ENCODE measurements around the gene GNAI3. TPM values are rescaled to one million over a fixed set of nuclear protein-coding genes. Genes with fewer than 3 reads are reported as not detected.

GNAI3 gene
- polyA plus RNA-seq, 1 donor (not counting 4 experiments of a cell fraction or from before 2014, with no cell fraction given): 14.1 TPM

GRCh38 chr1:109617291-109617801 lies 68.9 kb downstream of the GNAI3 start:
- dilution Hi-C loops (cut with MboI; ENCODE audit: extremely low pct_ligation_motif_present, low sequenced_read_pairs): no loop called here
- no peak overlapping the region for H3K9ac ChIP-seq (ENCODE audit: control insufficient read depth, extremely low read depth, insufficient read depth, low read length)
- TF ChIP-seq, protein P1, sequence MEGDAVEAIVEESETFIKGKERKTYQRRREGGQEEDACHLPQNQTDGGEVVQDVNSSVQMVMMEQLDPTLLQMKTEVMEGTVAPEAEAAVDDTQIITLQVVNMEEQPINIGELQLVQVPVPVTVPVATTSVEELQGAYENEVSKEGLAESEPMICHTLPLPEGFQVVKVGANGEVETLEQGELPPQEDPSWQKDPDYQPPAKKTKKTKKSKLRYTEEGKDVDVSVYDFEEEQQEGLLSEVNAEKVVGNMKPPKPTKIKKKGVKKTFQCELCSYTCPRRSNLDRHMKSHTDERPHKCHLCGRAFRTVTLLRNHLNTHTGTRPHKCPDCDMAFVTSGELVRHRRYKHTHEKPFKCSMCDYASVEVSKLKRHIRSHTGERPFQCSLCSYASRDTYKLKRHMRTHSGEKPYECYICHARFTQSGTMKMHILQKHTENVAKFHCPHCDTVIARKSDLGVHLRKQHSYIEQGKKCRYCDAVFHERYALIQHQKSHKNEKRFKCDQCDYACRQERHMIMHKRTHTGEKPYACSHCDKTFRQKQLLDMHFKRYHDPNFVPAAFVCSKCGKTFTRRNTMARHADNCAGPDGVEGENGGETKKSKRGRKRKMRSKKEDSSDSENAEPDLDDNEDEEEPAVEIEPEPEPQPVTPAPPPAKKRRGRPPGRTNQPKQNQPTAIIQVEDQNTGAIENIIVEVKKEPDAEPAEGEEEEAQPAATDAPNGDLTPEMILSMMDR (optimal IDR thresholded peaks at IDR 0.05 in 1 of 3, IDR thresholded peaks at IDR 0.05 in 1 of 3, conservative IDR thresholded peaks at IDR 0.05 in 1 of 3; ENCODE audit: extremely low read depth in 1 of 3, insufficient read depth in 2 of 3, low read length in 3 of 3): peak in 1 of 3 experiments; percentile 49
- no peak for TF ChIP-seq EZH2 (IDR thresholded peaks at IDR 0.05; ENCODE audit: low read length)
- FAIRE-seq (no peak), DNase-seq (ENCODE audit: low read depth, low spot score) (no peak)
- H4K20me1 ChIP-seq (ENCODE audit: control insufficient read depth, extremely low read depth, insufficient read depth, low read length): no peaks in the 10 kb centered on the region
- no peak overlapping the region for H3K4me3 ChIP-seq (ENCODE audit: control insufficient read depth in 2 of 3, extremely low read depth in 1 of 3, insufficient read depth in 2 of 3, low read depth in 1 of 3, low read length in 3 of 3)
- peaks cover 30% of the 10 kb centered on the region for H3K4me1 ChIP-seq (ENCODE audit: control insufficient read depth, extremely low read depth, insufficient read depth, low read length)
- no peaks in the 10 kb centered on the region for H3K9me3 ChIP-seq (ENCODE audit: control insufficient read depth, low read depth, low read length)
- H3K27me3 ChIP-seq (ENCODE audit: control insufficient read depth, extremely low read depth, insufficient read depth, low read length): no peaks in the 10 kb centered on the region
- peaks cover 24% of the 10 kb centered on the region for H3K79me2 ChIP-seq (ENCODE audit: control insufficient read depth, insufficient read depth, low read length)
- no peaks in the 10 kb centered on the region for H3K9me1 ChIP-seq (ENCODE audit: control insufficient read depth, extremely low read depth, insufficient read depth, low read length)
- H3K27ac ChIP-seq (ENCODE audit: control insufficient read depth, insufficient read depth, low read length): no peak overlapping the region
- no peak overlapping the region for H2AFZ ChIP-seq (ENCODE audit: control insufficient read depth, low read length)
- no peak overlapping the region for H3K4me2 ChIP-seq (ENCODE audit: control insufficient read depth, extremely low read depth, insufficient read depth, low read depth, low read length)
- H3K36me3 ChIP-seq (ENCODE audit: control insufficient read depth in 2 of 2, extremely low read depth in 1 of 2, insufficient read depth in 2 of 2, low read length in 2 of 2): no peaks in the 10 kb centered on the region

DNA sequence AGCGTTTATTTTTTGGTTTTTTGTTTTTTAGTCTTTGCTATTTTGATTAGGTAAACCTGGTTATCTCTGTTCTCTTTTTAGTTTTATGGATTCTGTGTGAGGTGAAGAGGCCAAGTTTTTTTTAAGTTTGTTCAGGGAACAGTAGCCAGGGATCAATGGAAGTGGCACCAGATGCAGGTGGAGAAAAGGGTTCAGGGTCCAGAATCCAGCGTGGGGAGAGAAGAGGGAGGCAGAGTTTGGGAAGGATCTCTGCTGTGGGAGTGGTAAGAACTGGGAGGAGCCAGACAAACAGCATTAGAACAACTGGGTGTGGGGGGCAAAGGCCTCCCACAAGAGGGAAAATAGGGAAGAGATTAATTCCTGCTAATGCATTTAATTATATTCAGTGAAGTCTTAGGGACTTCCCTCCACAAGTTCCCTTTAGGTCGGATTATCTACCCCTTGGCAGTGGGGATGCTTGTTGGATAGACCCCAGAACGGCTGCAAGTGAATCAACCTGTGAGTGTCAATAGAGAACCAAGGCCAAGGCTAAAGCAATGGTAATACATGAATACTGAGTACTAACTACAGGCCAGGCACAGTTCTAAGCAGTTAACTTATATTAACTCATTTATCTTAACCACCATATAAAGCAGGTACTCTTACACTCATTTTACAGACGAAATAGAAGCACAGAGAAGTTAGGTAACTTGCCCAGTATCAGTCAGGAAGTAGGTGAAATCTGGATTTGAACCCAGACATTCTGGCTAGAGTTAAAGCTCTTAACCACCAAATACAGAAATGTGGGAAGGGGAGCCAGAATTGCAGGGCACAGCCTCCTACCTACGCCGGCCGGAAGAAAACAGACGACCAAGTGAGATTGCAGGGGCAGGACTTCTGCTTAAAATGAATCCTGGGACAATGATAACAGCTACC lies 70.5 kb downstream of the GNAI3 start:
- dilution Hi-C loops (cut with MboI; ENCODE audit: extremely low pct_ligation_motif_present, low sequenced_read_pairs): no loop called here
- DNase-seq (ENCODE audit: low read depth, low spot score) (no peak), FAIRE-seq (no peak)
- Histone ChIP-seq H4K20me1 (ENCODE audit: control insufficient read depth, extremely low read depth, insufficient read depth, low read length) (no peaks in the 10 kb centered on the region), H3K9me1 (ENCODE audit: control insufficient read depth, extremely low read depth, insufficient read depth, low read length) (no peaks in the 10 kb centered on the region), H3K27me3 (ENCODE audit: control insufficient read depth, extremely low read depth, insufficient read depth, low read length) (no peaks in the 10 kb centered on the region), H3K4me3 (ENCODE audit: control insufficient read depth in 2 of 3, extremely low read depth in 1 of 3, insufficient read depth in 2 of 3, low read depth in 1 of 3, low read length in 3 of 3) (peak overlapping the region in 2 of 3 experiments; percentile 89 to 95), H3K9ac (ENCODE audit: control insufficient read depth, extremely low read depth, insufficient read depth, low read length) (peak overlapping the region; percentile 90), H3K36me3 (ENCODE audit: control insufficient read depth in 2 of 2, extremely low read depth in 1 of 2, insufficient read depth in 2 of 2, low read length in 2 of 2) (no peaks in the 10 kb centered on the region), H3K4me1 (ENCODE audit: control insufficient read depth, extremely low read depth, insufficient read depth, low read length) (peaks cover 26% of the 10 kb centered on the region), H3K4me2 (ENCODE audit: control insufficient read depth, extremely low read depth, insufficient read depth, low read depth, low read length) (peak overlapping the region; percentile 99), H3K9me3 (ENCODE audit: control insufficient read depth, low read depth, low read length) (no peaks in the 10 kb centered on the region), H3K79me2 (ENCODE audit: control insufficient read depth, insufficient read depth, low read length) (peaks cover 39% of the 10 kb centered on the region), H3K27ac (ENCODE audit: control insufficient read depth, insufficient read depth, low read length) (peak overlapping the region; percentile 87), H2AFZ (ENCODE audit: control insufficient read depth, low read length) (peak overlapping the region; percentile 85)
- TF ChIP-seq, protein P1 (optimal IDR thresholded peaks at IDR 0.05 in 1 of 3, IDR thresholded peaks at IDR 0.05 in 1 of 3, conservative IDR thresholded peaks at IDR 0.05 in 1 of 3; ENCODE audit: extremely low read depth in 1 of 3, insufficient read depth in 2 of 3, low read length in 3 of 3): no peak
